Ureter (tissue), 1 donor: ENCODE measurements around the gene ZNF785. TPM values are rescaled to one million over a fixed set of nuclear protein-coding genes. Genes with fewer than 3 reads are reported as not detected.
"Not testable (repeated sequence)": the region's sequence is repeated elsewhere in the genome, so short reads cannot be mapped to it uniquely, and the experiment has no call there.

ENCODE experiments used
- DNase-seq: peaks from one replicate; pipeline ENCODE4 v3.0.0-alpha.2; 2020; ENCODE audit warnings: low spot score
- total RNA-seq: library from RNA; stranded (reverse); gene quantifications from one replicate; pipeline ENCODE4 v1.2.4, GENCODE V29; 2023
- donor health status: DM: yes; HTN: yes; CAD: no.

ZNF785 gene
- total RNA-seq = 25.2 TPM

DNA sequence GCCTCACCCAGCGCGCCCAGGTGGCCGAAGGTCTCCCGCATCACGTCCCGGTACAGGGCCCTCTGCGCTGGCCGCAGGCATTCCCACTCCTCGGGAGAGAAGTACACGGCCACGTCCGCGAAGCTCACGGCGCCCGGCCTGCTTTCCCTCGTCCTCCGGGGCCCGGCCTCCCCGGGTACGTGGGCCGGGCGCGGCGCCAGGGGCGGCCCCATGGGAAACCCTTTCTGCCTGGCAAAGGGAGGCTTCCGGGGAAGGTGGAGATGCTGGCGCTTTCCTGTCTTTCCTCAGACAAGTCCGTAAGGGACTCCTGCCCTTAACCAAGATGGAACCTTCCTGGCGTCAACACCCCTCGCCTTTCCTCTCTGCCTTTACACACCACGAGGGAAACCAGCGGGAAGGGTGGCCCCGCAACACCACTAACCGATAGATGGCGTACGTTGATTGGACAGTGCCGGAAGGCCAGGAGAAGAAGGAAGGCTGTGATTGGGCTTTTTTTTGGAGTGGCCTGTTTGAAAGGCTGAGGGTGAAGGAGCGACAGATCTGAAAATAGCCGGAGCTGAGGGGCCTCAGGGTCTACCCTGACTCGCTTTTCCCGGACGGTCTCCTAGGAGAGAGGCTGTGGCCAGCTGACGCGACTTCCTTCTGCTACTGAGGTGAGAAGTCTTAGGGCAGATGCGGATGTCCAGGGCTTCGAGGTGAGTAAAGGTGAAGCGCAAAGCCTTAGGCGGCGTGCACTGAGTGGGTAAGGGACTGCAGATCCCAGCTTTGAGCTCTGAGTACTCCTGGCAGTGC is at the start of gene ZNF785:
ZNF785 (minus strand) TSS at position 298 of the 792 bp plus-strand sequence; CDS start at position 212, 86 bp downstream.
- DNase-seq = peak; percentile 97

GRCh38 chr16:30633526-30633925 is 48.0 kb upstream of the ZNF785 start:
- no peak for DNase-seq

- DNase-seq = not testable (repeated sequence)
Measured at GRCh38 chr16:30632454-30632853, 47.0 kb upstream of the ZNF785 start.

DNA sequence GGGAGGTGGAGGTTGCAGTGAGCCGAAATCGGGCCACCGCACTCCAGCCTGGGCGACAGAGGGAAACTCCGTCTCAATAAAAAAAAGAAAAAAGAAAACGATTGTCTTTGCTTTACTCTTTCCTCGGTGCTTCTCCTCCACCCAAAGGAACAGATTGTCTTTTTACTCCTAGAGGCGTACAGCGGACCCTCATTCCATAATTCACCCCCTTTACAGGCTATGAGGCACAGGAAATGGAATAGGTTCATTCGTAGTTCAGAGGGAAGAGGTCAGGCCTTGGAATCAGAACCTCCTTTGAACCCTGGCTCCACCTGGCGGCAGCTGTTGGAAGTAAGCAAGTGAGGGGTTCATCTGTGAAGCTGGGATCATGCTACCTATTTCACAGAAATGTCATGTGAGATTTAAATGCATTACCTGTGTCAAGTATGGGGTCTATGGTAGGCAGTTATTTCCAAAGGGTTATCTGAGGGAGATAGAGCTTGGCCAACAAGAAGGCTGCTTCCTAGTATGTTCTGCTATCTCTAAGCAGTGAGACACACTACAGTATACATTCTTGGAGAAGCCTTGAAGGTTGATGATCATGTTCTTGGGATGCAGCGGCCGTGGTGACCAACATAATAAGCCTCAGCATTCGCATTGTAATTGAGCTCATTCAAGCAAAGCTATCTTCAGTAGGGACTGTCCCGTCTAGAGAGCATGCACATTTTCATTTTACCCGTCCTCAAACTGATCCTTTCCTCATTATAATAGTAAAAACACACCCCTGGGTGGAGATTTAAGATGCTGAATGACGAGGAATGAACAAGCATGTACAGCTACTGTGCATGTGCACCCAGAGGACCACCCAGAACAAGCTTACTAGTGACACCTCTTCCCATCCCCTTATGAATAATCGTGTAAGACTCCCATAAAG is 43.4 kb upstream of the ZNF785 start:
- DNase-seq = peak; percentile 88

- DNase-seq = no peak
Measured at GRCh38 chr16:30626236-30626635, 40.7 kb upstream of the ZNF785 start.

- no peak for DNase-seq
Measured at GRCh38 chr16:30623536-30624283, 38.2 kb upstream of the ZNF785 start.

DNA sequence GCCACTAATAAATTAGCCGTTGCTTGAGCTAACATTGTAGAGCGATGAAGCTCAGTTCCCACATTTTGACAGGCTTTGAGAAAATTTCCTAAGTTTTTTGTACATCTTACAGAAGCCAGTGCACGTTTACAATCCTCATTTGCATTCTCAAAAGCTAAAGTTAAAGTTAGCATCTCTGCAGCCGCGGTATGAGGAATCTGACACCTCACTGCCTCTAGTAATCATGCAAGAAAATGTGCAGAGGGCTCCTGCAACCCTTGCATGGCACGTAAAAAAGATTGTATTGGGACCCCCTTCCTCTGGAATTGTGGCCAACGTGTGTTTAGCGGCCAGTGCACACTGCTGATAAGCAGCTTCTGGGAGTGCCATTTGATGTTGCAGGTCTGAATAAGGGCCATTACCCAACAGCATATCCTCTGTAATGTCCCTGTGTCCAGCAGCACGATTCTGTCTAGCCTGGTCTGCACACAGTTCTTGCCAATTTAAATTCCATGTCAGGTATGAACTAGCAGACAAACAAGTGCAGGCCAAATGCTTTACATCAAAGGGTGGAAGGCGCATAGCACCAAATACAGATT is 37.0 kb upstream of the ZNF785 start:
- DNase-seq = no peak

- no peak for DNase-seq
Measured at GRCh38 chr16:30621765-30622164, 36.3 kb upstream of the ZNF785 start.

DNA sequence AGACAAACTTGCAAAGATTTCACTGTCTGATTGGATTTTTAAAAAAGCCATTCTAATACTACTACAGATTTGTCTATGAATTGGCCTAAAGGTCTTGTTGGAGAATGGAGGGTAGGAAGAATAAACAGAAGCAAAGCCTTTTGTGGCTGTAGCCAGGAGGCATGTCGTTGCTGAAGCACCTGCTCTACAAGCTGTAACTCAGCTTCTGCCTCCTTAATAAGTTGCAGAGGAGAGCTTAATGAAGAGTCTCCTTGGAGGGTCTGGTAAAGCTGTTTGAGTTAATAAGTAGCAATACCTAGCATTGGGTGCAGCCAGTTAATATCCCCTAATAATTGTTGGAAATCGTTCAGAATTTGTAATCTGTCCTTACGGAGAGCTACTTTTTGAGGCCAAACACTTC is 34.7 kb upstream of the ZNF785 start:
- no peak for DNase-seq

- DNase-seq = no peak
Measured at GRCh38 chr16:30619638-30620037, 34.1 kb upstream of the ZNF785 start.

DNA sequence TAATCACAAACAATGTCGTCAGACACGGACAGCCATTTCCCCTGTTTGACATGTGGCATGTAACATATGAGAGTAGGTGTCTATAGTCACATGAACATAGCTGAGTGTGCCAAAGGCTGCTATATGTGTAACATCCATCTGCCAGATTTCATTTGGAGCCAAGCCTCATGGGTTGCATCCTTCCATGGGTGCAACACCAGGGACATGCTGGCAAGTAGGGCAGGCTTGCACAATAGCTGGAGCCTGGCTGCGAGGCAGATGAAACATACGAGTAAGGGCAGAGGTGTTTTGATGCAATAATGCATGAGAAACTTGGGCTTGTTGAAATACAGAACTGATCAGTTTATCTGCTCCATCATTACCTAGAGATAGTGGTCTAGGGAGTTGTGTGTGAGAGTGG is 33.7 kb upstream of the ZNF785 start:
- no peak for DNase-seq

DNA sequence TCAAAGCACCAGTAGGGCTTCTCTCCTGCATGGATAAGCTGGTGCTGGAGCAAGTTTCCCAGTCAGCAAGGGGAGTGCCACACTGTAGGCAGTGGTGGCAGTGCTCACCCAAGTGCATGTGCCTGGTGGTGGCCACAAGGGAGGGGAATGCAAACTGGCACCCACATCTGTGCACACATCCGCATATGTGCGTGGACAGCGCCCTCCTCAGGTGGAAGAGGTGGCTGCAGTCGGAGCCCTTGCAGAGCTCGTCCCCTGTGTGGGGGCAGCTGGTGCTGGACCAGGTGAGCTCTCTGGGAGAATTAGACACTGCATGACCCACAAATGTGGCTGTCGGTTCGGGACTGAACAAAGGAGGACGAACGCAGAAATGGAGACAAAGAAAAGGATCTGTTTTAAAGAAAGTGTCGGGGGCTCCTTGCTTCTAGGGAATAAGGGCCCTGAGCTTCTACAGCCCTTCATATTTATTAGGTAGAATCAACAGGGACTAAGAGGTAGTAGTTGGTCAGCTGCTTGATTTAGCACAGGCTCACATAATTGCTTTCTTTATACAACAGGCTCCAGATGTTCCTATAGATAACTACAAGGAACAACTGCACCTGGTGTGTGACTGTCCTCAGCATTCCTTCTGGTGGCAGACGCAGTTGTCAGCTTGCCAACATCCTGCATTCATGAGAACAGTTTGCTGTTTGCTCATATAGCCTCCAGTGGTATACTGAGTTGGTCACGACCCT is 30.0 kb upstream of the ZNF785 start:
- DNase-seq = no peak

- peak; percentile 97 for DNase-seq
Measured at GRCh38 chr16:30609926-30610839, 24.7 kb upstream of the ZNF785 start, which contains the start of gene ZNF689. Gene ZNF689, minus strand, starts transcription at chr16:30610389. Its CDS starts 348 bp downstream, at chr16:30610041.

- peak; percentile 67 for DNase-seq
Measured at GRCh38 chr16:30609002-30609925, 23.8 kb upstream of the ZNF785 start.

- no peak for DNase-seq
Measured at GRCh38 chr16:30606004-30606403, 20.5 kb upstream of the ZNF785 start.

- DNase-seq = no peak
Measured at GRCh38 chr16:30605158-30605557, 19.7 kb upstream of the ZNF785 start.

DNA sequence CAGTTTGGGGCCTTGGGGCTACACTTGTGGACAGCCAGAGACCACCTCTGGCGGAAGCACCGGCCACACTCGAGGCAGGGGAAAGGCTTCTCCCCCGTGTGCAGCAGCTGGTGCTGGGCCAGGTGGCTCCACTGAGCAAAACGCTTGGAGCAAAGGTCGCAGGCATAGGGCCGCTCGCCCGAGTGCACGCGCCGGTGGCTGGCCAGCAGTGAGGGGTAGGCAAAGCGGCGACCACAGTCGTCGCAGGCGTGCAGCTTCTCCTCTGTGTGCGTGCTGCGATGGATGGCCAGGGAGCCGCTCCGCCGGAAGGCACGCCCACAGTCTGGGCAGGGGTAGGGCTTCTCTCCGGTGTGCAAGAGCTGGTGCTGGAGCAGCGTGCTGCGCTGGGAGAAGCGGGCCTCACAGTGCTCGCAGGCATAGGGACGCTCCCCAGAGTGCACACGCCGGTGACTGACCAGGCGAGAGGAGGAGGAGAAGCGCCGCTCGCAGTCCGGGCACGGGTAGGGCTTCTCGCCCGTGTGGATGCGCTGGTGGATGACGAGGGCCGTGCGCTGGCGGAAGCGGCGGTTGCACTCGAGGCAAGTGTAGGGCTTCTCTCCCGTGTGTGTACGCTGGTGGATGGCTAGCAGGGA is 18.9 kb upstream of the ZNF785 start:
- DNase-seq = no peak

- no peak for DNase-seq
Measured at GRCh38 chr16:30603945-30604315, 18.4 kb upstream of the ZNF785 start.
